Amniotic epithelial cell (primary cell): Measurements from ENCODE around the gene LRMDA.

Experiments used
- DNase-seq: peaks from one replicate; pipeline ENCODE4 v3.0.0-alpha.2; 2010; ENCODE audit warnings: low read depth

Gene LRMDA

GRCh38 chr10:76172020-76172419 is 740.6 kb downstream of the LRMDA start:
- DNase-seq = no peak

DNA sequence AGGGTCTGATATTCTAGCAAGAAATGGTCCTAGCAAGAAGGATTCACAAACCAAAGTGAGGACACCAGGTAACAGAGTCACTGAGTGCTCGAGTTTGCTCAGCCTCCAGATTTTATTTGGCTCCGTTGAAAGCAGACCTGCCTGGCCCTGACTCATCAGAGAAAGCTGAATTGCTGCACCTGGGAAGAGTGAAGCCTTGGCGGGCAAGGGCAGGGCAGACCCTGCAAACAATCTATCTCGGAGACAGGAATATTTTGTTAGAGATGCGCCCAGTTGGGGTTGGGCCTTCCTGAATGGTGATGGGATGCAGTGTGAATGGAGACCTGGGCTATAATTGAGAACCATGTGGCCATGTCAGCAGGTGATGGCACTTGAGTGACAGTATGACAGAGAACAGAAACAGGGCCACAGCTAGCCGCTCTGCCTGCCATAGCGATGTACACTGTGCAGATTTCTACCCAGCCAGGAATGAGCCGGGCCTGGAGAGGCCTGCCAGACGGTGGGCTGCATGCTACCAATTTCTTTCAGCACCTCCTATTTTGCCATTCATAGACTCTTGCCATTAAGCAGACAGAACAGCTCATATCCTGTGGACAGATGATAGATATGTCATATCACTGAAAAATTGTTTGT is 744.2 kb downstream of the LRMDA start:
- DNase-seq = no peak

DNA sequence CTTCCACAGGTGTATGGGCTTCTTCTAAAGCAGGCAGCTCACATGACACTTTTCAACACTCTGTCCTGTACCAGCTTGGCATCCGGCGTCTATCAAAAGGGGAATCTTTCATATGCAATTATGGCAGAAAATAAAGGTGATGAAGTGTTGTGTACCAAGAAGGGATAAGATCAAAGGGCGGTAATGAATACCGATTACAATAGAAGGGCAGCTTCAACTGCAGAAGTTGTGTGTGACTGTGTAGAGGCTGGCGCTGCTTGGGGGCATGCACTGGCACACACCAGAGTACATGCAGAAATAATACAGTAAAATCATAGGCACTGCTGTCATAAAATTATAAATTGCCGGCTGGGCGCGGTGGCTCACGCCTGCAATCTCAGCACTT is 744.7 kb downstream of the LRMDA start:
- DNase-seq = no peak

- no peak for DNase-seq
Measured at GRCh38 chr10:76177936-76178335, 746.5 kb downstream of the LRMDA start.

DNA sequence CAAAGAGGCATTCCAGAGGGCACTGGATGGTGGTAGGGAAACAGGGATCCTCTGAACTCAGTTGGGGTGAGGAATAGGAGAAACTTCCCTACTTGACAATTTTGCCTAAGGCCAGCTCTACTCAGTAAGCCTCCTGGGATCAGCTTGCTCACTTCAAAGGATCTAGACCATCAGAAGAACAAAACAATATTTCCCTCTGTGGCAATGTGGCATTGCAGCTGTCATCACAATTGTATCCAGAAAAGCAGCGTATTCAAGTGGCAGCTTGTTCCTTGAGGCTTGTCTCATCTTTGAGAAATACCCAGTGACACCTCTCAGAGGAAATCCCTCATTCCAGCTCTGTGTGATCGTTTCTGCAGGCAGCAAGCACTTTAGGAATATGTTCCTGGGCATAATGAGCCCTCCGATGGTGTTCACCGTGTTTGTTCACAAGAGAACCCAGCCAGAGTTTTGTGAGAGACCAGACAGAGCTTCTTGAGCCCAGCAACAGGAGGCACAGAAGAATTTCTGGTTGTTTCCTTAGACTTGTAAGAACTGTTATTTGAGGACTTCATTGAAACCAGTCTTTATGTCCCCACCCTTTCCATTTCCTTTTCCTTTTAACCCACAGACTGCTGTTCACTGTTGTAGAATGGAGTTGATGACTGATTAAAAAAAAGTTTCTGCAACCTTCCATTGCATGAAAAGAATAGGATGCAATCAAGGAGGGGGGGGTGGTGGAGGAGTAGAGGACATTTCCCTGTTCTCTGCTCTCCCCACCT is 747.3 kb downstream of the LRMDA start:
- DNase-seq = no peak

GRCh38 chr10:76179806-76180205 is 748.4 kb downstream of the LRMDA start:
- no peak for DNase-seq

DNA sequence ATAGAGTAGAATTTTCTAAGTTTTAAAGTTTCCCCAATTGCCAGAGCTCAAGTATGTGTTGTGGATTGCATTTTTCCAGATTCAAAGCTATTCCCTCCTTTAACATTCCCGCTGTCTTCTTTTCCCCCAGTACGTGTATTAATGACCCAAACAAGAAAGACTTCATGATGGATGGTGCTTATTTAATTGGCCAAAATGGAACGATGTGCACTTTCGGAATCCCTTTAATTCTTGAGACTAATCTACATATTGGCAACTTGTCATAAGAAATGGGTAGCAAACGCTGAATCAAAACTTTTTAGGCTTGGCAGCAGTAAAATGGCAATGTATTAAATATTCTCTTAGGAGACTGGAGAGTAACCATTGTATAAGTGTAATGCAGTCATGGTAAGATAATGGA is 753.2 kb downstream of the LRMDA start:
- DNase-seq = no peak

- DNase-seq = no peak
Measured at GRCh38 chr10:76185471-76186301, 754.3 kb downstream of the LRMDA start.

- DNase-seq = no peak
Measured at GRCh38 chr10:76188216-76188615, 756.8 kb downstream of the LRMDA start.

DNA sequence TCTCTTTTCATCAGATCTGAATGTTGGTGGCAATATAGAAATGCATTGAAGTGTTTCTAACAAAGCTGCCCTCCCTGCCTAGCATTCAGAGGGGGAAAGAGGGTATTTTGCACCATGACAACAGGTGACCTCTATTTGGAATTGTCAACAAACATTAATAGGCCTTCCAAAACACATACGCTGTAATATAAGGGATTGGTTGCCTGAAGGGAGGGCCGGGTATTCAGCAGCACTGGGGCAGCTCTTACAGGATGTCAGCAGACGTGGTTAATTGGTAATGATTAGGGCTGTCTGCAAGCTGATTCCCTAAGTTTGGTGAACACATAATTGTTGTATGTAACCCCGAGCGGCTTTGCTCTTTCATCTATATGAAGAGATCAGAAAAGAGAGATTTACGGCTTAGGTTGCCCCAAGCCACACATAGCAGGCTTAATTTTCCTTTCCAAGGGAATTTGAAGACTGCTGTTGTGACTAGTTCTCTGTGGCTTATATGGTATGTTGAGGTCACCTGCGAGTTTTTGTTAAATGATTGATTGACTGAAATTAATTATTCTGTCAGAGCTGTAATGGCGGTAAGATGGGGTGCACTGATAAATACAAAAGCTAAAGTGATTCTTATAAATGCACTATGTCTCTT is 759.3 kb downstream of the LRMDA start:
- no peak for DNase-seq

GRCh38 chr10:76191336-76191735 is 759.9 kb downstream of the LRMDA start:
- DNase-seq = no peak

- no peak for DNase-seq
Measured at GRCh38 chr10:76192151-76192550, 760.7 kb downstream of the LRMDA start.

- no peak for DNase-seq
Measured at GRCh38 chr10:76192694-76193320, 761.4 kb downstream of the LRMDA start.

- DNase-seq = peak; percentile 53
Measured at GRCh38 chr10:76195654-76196390, 764.4 kb downstream of the LRMDA start.

DNA sequence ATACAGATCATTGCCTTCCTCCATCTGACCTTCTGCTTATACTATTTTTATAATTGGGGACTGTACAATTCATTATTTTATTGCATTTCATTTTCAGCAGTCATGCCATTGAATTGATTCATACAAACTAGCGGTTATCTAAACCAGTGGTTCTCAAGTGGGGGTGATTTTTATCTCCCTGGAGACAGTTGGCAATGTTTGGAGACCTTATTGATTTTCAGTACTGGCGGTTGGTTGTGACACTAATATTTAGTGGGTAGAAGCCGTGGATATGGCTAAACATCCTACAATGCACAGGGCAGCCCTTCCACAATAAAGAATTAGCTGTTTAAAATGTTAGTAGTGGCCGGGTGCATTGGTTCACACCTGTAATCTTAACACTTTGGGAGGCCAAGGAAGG is 765.9 kb downstream of the LRMDA start:
- DNase-seq = no peak

- DNase-seq = no peak
Measured at GRCh38 chr10:76198287-76199035, 767.0 kb downstream of the LRMDA start.

- DNase-seq = no peak
Measured at GRCh38 chr10:76201962-76202361, 770.5 kb downstream of the LRMDA start.

GRCh38 chr10:76202777-76203176 is 771.4 kb downstream of the LRMDA start:
- DNase-seq = peak; percentile 82

- DNase-seq = peak; percentile 72
Measured at GRCh38 chr10:76205361-76205760, 773.9 kb downstream of the LRMDA start.

DNA sequence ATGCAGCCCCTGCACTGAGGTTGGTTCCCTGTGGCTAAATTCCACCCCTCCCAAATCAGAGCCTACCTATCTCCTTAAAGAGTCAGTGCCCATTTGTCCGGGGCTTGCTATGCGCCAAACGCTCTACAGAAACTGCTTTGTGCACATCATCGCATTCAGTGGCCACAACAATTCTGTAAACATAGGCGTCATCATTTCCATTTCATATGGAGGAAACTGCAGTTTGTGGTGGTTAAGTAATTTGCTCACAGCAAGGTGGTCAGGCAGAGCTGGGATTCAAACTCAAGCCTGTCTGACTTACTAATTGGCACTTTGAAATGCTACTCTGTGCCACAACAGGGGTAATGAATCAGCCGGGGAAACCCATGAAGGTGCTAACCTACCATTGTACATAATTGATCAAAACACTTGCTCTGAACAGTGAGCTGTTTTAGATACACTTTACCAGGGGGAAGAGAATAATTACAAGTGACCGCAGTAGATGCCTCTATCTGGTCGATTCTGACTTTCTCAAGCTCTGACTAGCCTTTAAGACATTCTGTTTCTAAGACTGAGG is 775.5 kb downstream of the LRMDA start:
- no peak for DNase-seq
